ENCODE data around the gene SERPINB7. TPM values are rescaled to one million over a fixed set of nuclear protein-coding genes. Genes with fewer than 3 reads are reported as not detected.
A peak's percentile ranks its signal among the peaks of the same experiment; 100 is the strongest.

The SERPINB7 gene
- polyA plus RNA-seq, 2 of the 4 experiments (the other 2 are of a cell fraction) = 0.84 to 2.9 TPM

DNA sequence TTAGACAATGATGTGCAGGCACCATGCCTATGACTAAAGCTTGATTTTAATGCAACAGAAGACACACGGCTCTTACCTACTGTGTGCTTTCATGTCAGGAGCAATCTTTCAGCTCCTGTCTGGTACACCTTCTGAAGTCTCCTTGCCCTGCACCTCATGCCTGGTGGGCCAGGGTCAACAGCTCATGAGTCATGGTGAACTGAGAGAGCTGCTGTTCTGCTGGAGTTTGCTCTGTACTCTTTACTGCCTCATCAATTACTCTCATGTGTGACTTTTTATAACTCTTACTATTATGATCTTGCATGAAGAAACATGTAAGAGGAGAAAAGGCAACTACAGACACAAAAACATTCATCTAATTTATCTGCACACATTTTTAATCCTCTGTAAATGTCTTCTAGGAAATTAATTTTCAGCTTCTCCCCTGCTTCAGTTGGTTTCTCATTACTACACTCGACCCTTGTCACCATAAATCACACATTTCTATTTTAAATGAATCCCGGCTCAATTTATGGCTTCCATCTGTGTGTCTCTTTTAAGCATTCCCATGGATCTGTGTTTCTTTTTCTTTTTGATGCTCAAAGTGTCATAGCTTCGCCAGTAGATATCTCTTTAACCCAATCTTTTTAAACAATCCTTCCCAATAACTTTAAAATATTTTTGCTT is 9.7 kb downstream of the SERPINB7 start:
- WGBS (ENCODE audit: missing lambda C conversion rate) = 26% methylated on average over 4 of the region's 4 CpGs
- no peak overlapping the region for H3K4me2 ChIP-seq
- ChIA-PET CTCF (no interaction called here), POLR2A (no interaction called here)
- TF ChIP-seq NR3C1 (IDR thresholded peaks at IDR 0.05) (no peak), CEBPB (IDR thresholded peaks at IDR 0.05) (no peak), GATA3 (IDR thresholded peaks at IDR 0.05; ENCODE audit: borderline replicate concordance) (no peak), PBX3 (IDR thresholded peaks at IDR 0.05) (no peak), HOXB5 (CRISPR knock-in tag; IDR thresholded peaks at IDR 0.05) (no peak), EHMT2 (IDR thresholded peaks at IDR 0.05; ENCODE audit: low read depth) (no peak), PHF8 (IDR thresholded peaks at IDR 0.05; ENCODE audit: borderline replicate concordance, low read depth) (no peak), HDAC2 (IDR thresholded peaks at IDR 0.05) (no peak), CHD2 (IDR thresholded peaks at IDR 0.05; ENCODE audit: low read length, partially characterized antibody) (no peak)
- FAIRE-seq (no peak), DNase-seq (ENCODE audit: low read depth in 1 of 2, low spot score in 1 of 2) (no peak), ATAC-seq (no peak)
- H3K9me3 ChIP-seq = no peaks in the 10 kb centered on the region
- no peaks in the 10 kb centered on the region for H3K4me1 ChIP-seq
- no peak overlapping the region for H3K27ac ChIP-seq
- no peak overlapping the region for H3K4me3 ChIP-seq

GRCh38 chr18:63787673-63788072 is 12.5 kb downstream of the SERPINB7 start:
- Histone ChIP-seq H3K4me1 (no peaks in the 10 kb centered on the region), H3K27ac (no peak overlapping the region), H3K4me3 (no peak overlapping the region), H3K4me2 (no peak overlapping the region), H3K9me3 (no peaks in the 10 kb centered on the region)
- no peak for DNase-seq (ENCODE audit: low read depth in 1 of 2, low spot score in 1 of 2)
- 69% methylated on average over 4 of the region's 4 CpGs for WGBS (ENCODE audit: missing lambda C conversion rate)
- TF ChIP-seq KDM5A (IDR thresholded peaks at IDR 0.05) = no peak
- TF ChIP-seq, protein P1, sequence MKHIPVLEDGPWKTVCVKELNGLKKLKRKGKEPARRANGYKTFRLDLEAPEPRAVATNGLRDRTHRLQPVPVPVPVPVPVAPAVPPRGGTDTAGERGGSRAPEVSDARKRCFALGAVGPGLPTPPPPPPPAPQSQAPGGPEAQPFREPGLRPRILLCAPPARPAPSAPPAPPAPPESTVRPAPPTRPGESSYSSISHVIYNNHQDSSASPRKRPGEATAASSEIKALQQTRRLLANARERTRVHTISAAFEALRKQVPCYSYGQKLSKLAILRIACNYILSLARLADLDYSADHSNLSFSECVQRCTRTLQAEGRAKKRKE (CRISPR knock-in tag; IDR thresholded peaks at IDR 0.05; ENCODE audit: low read depth) = no peak
- POLR2A ChIA-PET = no interaction called here
- no peak for ATAC-seq
- FAIRE-seq = no peak
- CTCF ChIA-PET = no interaction called here

DNA sequence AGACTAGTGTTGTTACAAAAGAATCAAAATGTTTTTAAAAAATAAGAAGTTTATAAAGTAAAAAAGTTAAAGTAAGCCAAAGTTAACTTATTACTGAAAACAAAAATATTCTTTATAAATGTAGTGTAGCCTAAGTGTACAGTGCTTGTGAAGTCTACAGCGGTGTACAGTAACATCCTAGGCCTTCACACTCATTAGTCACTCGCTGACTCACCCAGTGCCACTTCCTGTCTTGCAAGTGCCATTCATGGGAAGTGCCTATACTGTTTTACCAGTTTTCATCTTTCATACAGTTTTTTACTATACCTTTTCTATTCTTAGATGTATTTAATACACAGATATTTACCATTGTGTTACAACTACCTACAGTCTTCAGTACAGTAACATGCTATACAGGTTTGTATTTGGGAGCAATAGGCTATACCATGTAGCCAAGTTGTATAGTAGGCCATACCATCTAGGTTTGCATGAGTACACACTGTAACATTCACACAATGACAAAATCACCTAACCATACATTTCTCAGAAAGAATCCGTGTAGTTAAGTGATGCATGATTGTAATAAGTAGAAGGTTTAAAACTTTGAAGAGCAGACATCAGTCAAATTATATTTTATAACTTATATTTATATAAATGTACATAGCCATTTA is 13.4 kb downstream of the SERPINB7 start:
- ChIA-PET CTCF (no interaction called here), POLR2A (no interaction called here)
- no peak overlapping the region for H3K4me2 ChIP-seq
- no peaks in the 10 kb centered on the region for H3K9me3 ChIP-seq
- ATAC-seq (peak; percentile 76 to 80; a peak in 3 of 6 replicates), DNase-seq (ENCODE audit: low read depth in 1 of 2, low spot score in 1 of 2) (peak; percentile 2 to 63), FAIRE-seq (no peak)
- 16% methylated on average over 3 of the region's 3 CpGs for WGBS (ENCODE audit: missing lambda C conversion rate)
- H3K4me3 ChIP-seq = no peak overlapping the region
- H3K27ac ChIP-seq = no peak overlapping the region
- H3K4me1 ChIP-seq = no peaks in the 10 kb centered on the region
- TF ChIP-seq KDM5A (IDR thresholded peaks at IDR 0.05) = no peak
- TF ChIP-seq RCOR1 (IDR thresholded peaks at IDR 0.05; ENCODE audit: low read depth, low read length) = no peak
- TF ChIP-seq JUNB (IDR thresholded peaks at IDR 0.05) = no peak
- TF ChIP-seq FOSL2 (IDR thresholded peaks at IDR 0.05) = no peak; the same call in 1 of the 2 replicates
- TF ChIP-seq FOSL2 (CRISPR knock-in tag; IDR thresholded peaks at IDR 0.05) = peak; percentile 51

GRCh38 chr18:63789327-63789726 is 14.1 kb downstream of the SERPINB7 start:
- no peak for DNase-seq (ENCODE audit: low read depth in 1 of 2, low spot score in 1 of 2)
- H3K4me3 ChIP-seq = no peak overlapping the region
- no peaks in the 10 kb centered on the region for H3K4me1 ChIP-seq
- H3K9me3 ChIP-seq = no peaks in the 10 kb centered on the region
- 68% methylated on average over 2 of the region's 2 CpGs for WGBS (ENCODE audit: missing lambda C conversion rate)
- ChIA-PET CTCF (interaction anchor here (0.5 kb wide), 1 partner anchor 1636 kb away, joined by 3 read pairs; no protein-coding TSS in a partner anchor), POLR2A (no interaction called here)
- no peak overlapping the region for H3K27ac ChIP-seq
- ATAC-seq = no peak
- no peak for FAIRE-seq
- no peak overlapping the region for H3K4me2 ChIP-seq
- no peak for TF ChIP-seq SMC3 (IDR thresholded peaks at IDR 0.05)
- TF ChIP-seq RCOR1 (IDR thresholded peaks at IDR 0.05; ENCODE audit: low read depth, low read length) = no peak
- no peak for TF ChIP-seq RAD21 (conservative IDR thresholded peaks at IDR 0.05 in 1 of 2, IDR thresholded peaks at IDR 0.05 in 1 of 2)
- TF ChIP-seq, protein P2, sequence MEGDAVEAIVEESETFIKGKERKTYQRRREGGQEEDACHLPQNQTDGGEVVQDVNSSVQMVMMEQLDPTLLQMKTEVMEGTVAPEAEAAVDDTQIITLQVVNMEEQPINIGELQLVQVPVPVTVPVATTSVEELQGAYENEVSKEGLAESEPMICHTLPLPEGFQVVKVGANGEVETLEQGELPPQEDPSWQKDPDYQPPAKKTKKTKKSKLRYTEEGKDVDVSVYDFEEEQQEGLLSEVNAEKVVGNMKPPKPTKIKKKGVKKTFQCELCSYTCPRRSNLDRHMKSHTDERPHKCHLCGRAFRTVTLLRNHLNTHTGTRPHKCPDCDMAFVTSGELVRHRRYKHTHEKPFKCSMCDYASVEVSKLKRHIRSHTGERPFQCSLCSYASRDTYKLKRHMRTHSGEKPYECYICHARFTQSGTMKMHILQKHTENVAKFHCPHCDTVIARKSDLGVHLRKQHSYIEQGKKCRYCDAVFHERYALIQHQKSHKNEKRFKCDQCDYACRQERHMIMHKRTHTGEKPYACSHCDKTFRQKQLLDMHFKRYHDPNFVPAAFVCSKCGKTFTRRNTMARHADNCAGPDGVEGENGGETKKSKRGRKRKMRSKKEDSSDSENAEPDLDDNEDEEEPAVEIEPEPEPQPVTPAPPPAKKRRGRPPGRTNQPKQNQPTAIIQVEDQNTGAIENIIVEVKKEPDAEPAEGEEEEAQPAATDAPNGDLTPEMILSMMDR (IDR thresholded peaks at IDR 0.05) = no peak
- TF ChIP-seq, protein P3, sequence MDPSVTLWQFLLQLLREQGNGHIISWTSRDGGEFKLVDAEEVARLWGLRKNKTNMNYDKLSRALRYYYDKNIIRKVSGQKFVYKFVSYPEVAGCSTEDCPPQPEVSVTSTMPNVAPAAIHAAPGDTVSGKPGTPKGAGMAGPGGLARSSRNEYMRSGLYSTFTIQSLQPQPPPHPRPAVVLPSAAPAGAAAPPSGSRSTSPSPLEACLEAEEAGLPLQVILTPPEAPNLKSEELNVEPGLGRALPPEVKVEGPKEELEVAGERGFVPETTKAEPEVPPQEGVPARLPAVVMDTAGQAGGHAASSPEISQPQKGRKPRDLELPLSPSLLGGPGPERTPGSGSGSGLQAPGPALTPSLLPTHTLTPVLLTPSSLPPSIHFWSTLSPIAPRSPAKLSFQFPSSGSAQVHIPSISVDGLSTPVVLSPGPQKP (IDR thresholded peaks at IDR 0.05; ENCODE audit: low read depth, low read length) = no peak
- TF ChIP-seq POLR2AphosphoS2 (conservative IDR thresholded peaks at IDR 0.05; ENCODE audit: low read length) = no peak
- TF ChIP-seq RNF2 (IDR thresholded peaks at IDR 0.05; ENCODE audit: borderline replicate concordance, low read depth) = no peak
- no peak for TF ChIP-seq NR3C1 (IDR thresholded peaks at IDR 0.05)
- TF ChIP-seq CHD4 (IDR thresholded peaks at IDR 0.05; ENCODE audit: borderline replicate concordance) = no peak
- TF ChIP-seq PBX3 (IDR thresholded peaks at IDR 0.05) = no peak
- no peak for TF ChIP-seq FOSL2 (IDR thresholded peaks at IDR 0.05)
- TF ChIP-seq FOSL2 (CRISPR knock-in tag; IDR thresholded peaks at IDR 0.05) = no peak
- no peak for TF ChIP-seq FOXS1 (CRISPR knock-in tag; IDR thresholded peaks at IDR 0.05)
- no peak for TF ChIP-seq RARB (CRISPR knock-in tag; IDR thresholded peaks at IDR 0.05)

All from A549 (cell line).